DMS 273 (cell line): Measurements from ENCODE around the gene PRKAG1.
A peak's percentile ranks its signal among the peaks of the same experiment; 100 is the strongest.

Experiments used
- DNase-seq: peaks from one replicate; lab custom pipeline; 2025; ENCODE audit not compliant: unreplicated experiment; lab: John Stamatoyannopoulos, UW

The PRKAG1 gene

DNA sequence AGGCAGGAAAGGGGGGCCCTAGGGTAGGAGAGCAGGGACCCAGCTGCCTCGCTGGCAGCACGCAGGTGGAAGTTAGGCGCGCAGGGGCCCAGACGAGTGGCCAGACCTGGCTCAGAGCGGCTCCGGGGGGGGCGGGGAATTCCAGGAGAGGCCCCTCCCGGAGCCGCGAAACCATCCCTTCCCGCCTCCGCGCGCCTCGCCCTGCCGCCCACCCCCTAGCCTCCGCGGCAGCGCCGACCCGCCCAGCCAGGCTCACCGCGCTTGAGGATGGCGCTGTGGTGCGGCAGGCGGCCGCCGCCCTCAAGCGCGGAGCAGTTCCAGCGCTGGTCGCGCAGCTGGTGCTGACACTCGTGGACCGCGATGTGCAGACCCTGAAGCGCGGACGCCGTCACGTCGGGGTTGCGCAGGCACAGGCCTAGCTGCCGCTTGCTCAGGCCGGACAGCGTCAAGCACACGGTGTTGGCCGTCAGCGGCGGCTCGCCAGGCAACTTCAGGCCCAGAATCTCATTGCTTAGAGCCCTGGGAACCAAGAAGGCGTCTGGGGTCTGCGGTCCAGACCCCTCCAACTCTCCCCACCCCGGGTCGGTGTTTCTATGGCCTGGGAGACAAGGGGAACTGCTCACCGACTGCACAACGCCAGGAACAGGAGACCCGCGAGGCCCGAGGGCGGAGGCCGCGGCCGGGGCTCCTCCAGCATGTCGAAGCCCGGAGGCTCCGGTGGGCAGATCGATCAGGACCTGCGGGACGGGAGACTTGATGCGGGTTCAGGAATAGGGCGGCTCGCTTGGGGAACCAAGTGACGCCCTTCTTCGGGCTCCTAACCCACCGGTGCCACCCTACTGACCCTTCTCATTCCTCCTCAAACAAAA lies 48.5 kb downstream of the PRKAG1 start:
- DNase-seq, result peak; percentile 26

DNA sequence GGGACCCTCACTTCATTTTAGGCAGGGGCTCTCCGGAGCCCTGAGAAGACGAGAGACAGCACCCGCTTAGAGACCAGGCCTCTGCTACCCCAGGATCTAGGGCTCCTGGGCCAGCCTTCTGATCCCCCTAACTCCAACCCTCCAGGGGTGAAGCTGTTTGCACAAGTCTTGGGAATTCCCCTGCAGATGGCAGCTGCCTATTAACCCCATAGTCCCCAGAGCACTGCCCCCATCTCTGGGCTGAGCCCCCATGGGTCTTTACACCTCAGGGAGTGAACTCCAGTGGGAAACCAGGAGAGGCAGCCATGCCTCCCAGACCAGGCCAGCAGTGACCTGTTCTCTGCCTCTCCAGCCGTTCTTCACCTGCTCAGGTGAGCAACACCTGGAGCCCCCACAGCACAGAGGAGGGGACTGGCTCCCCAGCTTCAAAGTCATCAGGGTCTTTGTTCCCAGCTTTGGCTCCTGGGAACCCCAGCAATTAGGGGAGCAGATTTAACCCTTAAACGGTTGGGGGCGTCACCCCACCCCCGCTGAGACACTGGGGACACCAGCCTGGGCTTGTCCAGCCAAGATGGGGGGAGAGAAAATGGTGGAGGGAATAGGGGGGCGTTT lies 49.3 kb downstream of the PRKAG1 start:
- no peak for DNase-seq

DNA sequence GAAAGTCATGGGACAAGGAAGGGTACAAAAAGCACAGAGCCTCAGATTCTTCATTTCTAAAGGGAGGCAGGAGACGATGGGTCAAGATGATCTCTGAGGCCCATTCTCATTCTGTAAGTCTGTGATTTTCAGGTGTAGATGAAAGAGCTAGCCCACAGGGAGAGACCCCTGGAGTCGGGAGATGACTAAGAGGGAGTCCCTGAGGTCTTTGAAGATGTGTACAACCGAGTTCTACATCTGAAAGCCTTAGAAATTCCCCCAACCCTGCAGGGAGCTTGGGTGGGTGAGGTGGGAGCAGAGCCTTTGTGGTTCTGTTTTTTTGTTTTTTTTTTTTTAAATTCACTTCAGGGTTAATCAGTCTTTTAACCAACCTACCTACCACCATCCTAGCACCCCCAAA lies 50.1 kb downstream of the PRKAG1 start:
- no peak for DNase-seq

DNA sequence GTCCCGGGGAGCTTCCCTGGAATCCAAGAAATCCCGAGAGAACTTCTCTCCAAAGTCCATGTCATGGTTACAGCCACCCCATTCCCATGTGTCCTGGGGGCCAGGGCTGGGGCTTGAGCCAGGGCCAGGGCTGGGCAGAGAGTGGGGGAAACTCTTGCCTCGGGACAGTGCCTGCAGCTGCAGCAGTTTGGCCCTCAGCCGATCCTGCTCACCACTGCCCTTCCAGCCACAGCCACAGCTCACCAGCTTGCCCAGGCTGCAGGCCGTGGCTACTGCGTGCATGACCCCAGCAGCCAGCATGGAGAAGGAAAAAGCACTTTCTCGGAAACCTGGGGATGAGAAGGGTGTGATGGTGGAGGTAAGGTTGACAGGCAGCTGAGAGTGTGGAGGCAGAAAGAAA lies 50.6 kb downstream of the PRKAG1 start:
- DNase-seq, result no peak

DNA sequence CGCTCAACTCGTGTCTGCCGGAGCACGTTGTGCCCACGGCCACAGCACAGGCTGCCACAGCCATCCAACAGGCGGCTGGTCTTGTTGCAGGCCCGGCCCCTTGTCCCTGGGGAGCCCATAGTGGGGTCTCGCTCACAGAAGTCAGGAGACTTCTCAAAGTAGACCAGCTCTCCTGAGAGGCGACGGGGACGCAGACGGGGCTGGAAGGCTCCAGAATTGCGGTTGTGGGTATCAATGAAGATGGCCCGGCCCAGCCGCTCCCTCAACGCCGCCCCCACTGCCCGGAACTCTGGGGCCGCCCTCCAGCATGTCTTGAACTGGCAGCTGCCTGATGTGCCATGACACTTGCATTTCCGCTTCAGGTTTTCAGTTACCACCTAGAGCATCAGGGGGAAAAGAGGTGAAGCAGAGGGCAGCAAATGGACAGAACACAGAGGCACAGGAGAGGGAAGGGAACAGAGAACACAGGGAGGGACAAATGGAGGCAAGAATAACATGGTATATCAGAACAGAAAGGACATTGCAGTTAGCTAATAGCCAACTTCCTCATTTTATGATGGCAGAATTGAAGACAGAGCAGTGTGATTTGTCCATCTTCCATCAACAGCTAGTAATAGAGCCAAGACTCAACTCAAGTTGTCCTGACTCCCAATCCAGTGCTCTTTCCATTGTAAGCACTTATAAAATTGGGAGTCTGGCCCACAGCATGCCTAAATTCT lies 52.2 kb downstream of the PRKAG1 start:
- DNase-seq, result no peak

DNA sequence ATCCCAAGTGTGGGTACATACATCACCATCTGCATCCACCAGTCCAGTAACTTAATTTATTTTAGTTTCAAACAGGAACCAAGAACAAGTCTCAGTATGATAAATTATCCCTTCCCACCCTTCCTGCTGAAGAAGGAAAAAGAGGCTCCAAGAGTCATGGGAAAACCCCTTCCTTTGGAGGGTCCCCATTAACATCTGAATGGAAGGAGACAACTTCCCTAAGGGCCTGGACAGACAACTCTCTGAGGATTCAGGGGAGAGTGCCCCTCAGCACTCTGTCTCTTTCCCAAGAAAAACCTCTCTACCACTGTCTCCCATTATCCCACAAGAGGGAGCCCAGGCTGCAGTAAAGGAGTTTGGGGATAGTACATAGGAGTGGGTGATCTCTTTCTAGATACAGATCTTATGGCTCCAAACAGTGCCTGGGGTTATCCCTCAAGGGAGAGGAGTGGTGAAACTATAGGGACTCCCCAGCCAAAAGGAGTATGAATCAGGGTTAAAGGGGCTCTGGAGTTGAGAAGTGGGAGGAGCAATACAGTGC lies 53.2 kb downstream of the PRKAG1 start:
- peak; percentile 27 for DNase-seq

DNA sequence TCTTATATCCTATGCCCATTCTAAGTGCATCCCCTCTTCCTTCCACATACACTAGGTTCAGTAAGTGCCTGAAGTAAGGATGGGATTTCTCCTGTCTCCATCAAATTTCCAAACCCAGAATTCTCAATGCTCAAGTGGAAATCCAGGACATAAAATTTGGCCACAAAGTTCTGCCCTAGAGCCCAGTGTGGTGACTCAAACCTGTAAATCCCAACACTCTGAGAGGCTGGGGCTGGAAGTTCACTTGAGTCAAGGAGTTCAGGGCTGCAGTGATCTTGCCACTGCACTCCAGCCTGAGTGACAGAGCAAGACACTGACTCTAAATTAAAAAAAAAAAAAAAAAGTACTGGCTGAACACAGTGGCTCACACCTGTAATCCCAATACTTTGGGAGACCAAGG lies 56.8 kb downstream of the PRKAG1 start:
- DNase-seq, result no peak

DNA sequence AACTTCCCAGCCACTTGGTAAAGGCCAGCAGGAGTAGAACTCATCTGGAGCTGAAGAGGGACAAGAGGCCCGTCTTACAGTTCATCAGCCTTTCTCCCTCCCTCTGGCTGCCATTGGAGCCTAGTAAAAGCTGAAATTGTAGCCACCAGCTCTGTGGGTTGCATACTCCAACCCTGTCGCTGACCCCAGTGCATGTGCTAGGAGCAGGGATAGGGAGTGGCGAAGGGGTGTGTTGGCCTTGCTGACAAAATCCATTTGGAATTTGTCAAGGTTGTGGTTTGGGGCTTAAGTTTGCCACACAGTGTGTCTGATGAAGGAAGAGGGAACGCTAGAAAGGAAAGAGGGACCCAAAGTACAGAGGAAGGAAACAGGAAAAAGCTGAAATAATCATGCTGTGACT lies 57.2 kb downstream of the PRKAG1 start:
- no peak for DNase-seq

DNA sequence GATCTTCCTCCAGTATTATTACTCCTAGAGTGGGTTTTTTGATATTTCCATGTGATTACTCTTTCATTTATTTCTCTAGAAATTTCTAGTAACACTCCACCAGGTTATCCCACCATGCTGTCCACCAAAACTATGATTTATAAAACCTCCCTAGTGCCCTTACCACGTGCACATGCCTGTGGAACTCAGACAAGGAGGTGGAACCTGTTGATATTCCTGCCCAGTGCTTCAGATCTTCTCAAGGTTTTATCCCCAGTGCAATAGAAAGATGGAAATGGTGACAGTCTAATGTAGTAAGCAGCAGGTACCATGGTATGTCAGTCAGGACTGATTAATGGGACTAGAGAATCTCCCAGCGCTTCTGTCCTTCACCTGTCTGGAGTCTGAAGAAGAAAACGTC lies 57.7 kb downstream of the PRKAG1 start:
- no peak for DNase-seq

DNA sequence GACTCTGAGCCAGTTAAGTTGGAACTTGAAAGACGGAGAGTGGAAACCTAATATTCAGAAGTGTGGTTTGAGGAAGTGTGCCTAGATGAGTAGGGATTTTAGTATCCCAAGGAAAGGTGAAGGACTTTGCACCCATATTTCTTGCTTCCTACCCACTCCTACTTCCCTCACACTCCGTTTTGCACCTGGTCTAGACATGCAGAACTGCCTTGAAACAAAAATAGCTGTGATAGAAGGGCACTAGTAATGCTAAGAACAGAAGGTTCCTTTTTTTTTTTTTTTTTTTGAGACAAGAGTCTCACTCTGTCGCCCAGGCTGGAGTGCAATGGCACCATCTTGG lies 60.6 kb downstream of the PRKAG1 start:
- no peak for DNase-seq

DNA sequence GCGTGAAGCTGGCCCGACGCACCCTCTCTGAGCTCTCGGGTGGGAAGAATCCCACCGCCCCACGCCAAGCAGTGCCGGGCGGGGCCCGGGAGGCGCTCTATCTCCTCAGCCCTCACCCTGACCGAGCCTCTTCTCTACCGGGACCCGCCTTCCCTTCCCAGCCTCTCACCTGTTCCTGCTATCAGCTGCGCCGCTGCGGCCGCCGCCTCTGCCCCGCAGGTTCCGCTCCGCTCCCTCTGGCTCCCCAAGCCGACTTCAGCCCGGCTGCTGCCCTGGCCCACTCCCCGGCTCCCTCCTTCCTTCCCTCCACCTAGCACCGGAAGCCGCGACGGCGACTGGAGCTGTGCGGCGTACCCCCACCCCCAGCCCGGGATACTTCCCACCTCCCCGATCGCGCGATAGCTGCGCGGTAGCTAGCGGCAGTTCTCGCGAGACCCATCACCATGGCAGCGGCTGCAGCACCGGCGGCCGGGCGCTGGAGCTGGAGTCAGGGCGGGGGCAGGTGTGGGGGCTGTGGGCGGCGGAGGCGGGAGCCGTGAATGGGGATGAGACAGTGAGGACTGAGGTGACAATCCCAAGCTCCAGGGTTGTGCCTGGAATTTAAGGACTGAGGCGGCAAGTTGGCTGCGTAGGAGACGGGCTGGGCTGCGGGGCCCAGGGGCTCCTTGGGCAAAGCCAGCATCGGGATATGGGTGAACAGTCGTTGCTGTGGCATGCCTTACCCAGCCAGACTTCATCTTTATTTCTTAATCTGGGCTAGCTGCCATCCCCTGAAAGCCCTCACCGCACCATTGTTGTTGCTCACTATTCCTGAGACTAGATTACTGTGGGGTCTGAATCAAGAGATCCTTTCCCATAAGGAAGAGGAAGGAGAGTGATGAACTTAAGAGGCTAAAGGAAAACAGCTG lies 61.2 kb downstream of the PRKAG1 start, which contains the start of gene ARF3:
Gene ARF3 (minus strand): TSS at position 347 of the 908 bp plus-strand sequence. CDS start 16,392 bp downstream, outside the sequence.
- DNase-seq, result peak; percentile 97

DNA sequence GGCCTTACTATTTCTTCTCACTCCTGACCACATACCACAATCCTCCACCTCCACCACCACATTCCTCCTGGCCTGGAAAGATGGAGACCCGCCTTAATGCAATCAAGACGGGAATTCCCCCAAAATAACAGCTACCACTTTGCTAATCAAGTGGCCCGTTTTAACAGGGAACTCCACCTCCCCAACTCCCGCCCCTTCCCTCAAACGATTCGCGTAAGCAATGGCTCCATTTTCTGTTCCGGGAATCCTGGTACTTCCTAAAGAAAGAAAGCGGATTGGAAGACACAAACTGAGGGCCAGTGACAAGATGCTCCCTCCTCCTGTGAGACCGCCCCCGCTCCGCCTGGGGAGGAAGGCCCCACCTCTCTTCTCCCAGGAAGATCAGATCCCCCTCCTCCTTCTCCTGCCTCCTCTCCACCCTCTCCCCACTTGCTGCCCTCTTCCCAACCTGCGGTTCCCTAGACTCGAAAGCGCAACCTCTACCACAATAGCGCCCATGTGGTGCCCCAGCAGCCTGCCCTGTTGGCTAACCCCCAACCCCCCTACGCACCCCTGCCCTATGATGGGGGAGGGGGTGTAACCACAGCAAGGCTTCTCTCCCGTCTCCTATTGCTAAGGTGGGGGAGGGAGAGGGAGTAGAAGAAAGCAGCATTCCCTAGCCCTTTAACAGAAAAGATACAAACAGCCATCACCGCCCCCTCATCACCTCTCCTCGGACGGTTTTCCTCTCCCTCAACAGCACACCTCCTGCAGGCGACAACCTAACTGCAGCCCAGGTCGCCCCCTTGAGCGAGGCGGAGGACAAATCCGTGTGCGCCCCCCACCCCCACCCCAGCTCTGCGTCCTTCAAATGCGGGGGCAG lies 62.1 kb downstream of the PRKAG1 start:
- peak; percentile 93 for DNase-seq

DNA sequence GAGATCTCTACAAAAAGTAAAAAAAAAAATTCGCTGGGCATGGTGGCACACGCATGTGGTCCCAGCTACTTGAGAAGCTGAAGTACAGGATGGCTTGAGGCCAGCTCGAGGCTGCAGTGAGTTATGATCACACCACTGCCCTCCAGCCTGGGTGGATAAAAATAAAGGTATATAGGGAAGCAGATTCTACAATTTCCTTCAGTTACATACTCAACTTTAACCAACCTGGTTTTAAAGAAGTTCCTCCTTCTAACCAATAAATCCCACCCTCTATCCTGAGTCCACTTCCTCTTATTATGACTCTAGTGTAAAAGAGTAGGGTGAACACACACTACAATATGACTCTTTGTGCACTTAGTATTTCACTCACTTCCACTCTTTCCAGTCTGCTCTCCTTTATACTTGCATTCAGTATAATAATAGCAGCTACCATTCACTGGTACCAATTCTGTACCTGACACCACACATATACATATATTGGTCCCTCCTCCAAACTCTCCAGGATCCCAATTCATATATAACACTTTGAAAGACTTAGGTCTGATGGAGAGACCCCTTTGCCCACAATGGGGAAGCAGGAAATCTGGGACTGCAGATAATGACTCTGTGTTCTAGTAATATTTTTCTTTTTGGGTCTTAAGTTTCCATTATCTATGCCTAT lies 63.6 kb downstream of the PRKAG1 start:
- no peak for DNase-seq

DNA sequence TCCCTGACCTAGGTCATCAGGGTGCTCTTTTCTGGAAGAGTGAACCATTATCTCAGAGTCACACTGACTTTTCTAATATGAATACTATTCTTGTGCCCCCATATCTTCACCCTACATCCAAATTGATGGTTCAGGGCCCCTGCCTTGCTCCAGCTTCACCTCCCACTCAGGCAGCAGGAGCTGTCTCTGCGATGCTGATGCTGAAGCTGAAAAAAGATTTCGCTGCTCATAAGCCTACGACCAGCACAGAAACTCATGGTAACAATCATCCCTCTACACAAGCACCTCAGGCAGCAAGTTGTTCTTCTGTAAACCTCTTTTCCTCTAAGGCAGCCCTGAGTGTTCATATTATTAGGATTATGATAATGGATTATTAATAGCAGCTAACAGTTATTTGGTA lies 64.5 kb downstream of the PRKAG1 start:
- no peak for DNase-seq

DNA sequence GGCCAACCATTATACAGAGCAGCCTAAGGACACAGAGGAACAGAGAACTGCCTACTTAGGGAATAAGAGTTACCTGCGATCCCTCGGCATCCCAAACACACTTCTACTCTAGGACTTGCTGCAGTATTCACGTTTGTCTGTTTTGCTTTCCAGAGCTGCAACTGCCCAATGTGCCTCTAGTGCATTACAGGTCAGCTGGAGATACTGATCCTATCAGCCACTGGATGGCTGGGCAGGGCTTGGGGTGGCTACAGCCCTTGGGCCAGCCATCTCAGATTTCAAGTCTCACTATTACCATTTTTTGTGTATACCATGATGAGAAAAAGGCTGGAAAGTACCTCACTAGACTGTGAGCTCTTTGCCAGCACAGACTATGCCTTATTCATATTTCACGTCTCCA lies 65.9 kb downstream of the PRKAG1 start:
- no peak for DNase-seq
